ENCODE measurements around the gene CCDC92. TPM values are rescaled to one million over a fixed set of nuclear protein-coding genes. Genes with fewer than 3 reads are reported as not detected.

Gene CCDC92, protein sequence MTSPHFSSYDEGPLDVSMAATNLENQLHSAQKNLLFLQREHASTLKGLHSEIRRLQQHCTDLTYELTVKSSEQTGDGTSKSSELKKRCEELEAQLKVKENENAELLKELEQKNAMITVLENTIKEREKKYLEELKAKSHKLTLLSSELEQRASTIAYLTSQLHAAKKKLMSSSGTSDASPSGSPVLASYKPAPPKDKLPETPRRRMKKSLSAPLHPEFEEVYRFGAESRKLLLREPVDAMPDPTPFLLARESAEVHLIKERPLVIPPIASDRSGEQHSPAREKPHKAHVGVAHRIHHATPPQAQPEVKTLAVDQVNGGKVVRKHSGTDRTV
- 1 to 10 TPM; 7.3 to 8.7 TPM for total RNA-seq

DNA sequence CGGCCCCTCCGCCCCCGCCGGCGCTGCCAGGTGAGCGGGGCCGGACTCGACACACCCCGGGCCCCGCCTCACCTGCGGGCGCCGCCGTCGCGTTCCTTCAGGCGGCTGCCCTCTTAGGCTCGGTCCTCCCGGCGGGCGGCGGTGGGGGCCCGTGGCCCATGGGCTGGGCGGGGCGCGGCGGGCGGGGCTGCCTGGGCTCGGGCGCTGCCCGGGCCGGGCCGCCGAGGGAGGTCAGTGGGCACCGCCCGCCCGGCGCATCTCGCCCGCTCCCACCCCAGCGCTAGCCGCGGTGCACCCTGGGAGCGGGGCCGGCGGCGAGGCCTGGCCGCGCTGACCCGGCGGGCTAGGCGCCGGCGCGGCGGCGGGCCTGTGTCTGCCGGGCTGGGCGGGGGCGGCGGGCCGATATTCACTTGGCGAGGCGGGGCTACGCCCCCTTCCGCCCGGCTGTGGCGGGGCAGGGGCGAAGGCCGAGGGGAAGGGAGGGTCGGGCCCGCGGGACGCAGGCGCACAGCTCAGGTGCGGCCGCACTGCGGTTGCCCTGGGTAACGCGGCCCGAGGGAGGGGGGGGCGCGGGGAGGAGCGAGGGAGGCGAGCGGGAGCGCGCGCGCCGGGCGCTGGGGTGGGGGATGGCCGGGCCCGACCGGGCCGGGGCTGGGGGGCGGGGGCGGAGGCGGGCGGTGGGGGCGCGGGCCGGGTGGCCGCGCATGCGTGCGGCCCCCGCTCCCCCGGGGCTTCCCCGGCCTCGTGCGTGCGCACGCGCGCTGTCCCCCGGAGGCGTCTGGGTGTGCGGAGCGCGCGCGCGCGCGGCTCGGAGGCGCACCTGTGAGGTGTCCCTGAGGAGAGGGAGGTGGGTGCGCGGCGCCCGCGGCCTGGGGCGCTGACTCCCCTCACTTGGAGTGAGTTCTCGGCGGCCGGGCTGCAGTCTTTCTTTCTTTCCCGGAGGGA is at the start of gene CCDC92, which contains the start of gene ZNF664:
CCDC92 (minus strand) TSS at position 375 of the 945 bp plus-strand sequence. CDS start 28,526 bp downstream, outside the sequence.
ZNF664 (plus strand) TSS at position 759 of the 945 bp plus-strand sequence. CDS start 38,930 bp downstream, outside the sequence.
- POLR2A ChIA-PET, result no interaction called here
- CTCF ChIA-PET, result interaction anchor here (0.7 kb wide), 1 partner anchor 67 kb away, joined by 3 read pairs; no protein-coding TSS in a partner anchor

DNA sequence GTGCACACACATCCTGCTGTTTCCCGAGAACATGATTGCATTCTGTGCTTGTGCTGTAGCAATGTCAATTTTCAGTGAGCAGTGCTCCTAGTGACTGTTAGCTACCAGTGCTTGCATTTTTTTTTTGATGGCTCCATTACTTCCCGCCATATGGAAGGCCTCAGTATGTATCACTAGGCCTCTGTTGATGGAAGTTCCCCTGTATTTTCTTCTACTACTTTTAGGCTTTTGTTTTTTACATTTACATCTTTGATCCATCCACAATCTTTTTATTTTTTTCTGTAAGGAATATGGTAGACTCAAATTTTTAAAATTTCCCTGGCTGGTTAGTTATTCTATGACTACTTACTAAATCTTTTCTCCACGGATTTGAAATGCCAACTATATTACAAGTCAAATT is 49.5 kb upstream of the CCDC92 start:
- CTCF ChIA-PET, result interaction anchor here (0.6 to 0.7 kb wide), 3 partner anchors 10 to 346 kb away, joined by 3 to 4 read pairs (median 4); no protein-coding TSS in a partner anchor
- POLR2A ChIA-PET, result no interaction called here

DNA sequence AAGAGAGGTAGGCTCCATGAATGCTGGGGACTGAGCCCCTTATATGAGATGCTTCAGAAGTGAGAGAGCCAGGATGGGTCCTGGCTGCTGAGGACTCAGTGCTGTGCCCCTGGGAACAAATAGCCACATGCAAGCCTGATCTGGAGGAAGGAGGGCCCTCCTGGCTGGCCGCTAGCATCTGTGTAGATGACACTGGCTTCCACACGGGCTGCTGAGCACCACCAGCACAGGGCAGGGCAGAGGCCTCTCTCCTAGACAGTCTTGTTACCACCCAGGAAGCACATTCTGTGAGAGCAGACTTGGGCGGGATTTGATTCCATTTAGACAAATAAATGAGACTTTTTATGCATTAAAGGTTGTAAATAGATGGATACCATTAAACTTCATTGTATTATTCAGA is 48.4 kb upstream of the CCDC92 start:
- ChIA-PET CTCF (no interaction called here), POLR2A (no interaction called here)

DNA sequence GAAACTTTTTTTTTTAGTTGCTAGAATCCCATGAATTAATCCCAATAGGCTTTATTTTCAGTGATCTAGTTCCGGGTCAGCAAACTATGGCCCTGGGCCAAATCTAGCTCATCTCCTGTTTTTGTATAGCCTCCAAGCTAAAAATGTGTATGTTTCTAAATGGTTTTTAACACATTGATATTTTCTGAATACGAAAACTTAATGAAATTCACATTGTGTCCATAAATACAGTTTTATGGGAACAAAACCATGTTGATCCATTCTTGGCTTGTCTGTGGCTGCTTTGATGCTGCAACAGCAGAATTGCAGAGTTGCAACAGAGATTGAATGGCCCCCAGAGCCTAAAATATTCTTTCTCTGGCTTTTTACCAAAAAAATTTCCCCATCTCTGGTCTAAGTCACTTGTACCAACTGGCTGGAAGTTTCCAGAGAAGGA is 47.9 kb upstream of the CCDC92 start:
- POLR2A ChIA-PET, result no interaction called here
- CTCF ChIA-PET, result no interaction called here

DNA sequence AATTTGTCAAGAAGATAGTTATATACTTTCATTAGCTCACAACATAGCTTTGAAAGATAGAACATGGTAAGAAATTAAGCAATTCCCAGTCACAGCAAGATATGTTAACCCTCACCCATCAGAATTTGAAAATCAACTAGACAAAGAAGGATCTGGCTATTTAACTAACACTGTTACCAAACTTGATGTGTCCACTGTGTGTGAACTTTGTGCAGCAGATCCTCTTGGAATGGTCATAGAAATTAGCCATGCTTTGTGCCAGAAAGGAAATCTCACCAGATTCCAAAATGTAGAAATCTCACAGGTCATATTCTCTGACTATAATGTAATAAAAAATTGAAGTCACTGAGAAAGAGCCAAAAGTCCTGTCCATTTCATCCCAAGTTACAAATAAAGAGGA is 46.5 kb upstream of the CCDC92 start:
- ChIA-PET CTCF (no interaction called here), POLR2A (no interaction called here)

DNA sequence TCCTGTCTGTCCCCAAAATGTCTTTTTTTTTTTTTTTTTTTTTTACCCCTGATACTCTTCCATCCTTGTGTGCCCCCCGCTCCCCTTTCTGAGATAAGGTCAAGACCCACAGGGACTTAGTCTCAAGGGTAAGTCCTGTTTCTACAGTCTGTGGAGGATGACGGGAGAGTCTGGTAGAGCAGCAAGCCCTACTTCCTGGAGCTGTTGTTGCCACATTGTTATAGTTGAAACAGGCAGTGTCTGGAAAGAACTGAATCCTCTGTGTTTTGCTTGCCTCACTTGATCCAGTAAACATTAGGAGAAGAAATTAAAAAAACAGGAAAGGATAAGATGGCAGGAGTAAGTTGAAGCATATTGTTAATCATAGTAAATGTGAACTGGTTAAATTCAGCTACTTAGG is 45.9 kb upstream of the CCDC92 start:
- CTCF ChIA-PET, result no interaction called here
- POLR2A ChIA-PET, result no interaction called here

DNA sequence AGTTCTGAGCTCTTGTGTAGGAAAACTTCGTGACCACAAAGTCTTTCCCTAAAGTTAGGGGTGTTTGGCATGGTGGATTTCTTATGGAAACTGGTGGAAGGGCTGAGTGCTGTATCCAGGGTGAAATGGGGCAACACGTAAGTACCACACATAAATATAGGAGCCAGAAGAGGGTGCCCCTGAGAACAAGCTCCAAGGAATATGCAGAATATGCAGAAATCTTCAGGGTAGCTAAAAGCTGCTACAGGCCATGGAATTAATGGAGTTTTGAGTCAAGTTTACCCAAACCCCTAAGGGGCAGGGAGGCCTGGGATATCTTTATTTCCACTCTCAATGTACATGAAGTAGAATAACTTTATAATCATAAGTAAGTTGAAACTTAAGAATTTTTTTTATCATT is 44.4 kb upstream of the CCDC92 start:
- ChIA-PET CTCF (no interaction called here), POLR2A (no interaction called here)

DNA sequence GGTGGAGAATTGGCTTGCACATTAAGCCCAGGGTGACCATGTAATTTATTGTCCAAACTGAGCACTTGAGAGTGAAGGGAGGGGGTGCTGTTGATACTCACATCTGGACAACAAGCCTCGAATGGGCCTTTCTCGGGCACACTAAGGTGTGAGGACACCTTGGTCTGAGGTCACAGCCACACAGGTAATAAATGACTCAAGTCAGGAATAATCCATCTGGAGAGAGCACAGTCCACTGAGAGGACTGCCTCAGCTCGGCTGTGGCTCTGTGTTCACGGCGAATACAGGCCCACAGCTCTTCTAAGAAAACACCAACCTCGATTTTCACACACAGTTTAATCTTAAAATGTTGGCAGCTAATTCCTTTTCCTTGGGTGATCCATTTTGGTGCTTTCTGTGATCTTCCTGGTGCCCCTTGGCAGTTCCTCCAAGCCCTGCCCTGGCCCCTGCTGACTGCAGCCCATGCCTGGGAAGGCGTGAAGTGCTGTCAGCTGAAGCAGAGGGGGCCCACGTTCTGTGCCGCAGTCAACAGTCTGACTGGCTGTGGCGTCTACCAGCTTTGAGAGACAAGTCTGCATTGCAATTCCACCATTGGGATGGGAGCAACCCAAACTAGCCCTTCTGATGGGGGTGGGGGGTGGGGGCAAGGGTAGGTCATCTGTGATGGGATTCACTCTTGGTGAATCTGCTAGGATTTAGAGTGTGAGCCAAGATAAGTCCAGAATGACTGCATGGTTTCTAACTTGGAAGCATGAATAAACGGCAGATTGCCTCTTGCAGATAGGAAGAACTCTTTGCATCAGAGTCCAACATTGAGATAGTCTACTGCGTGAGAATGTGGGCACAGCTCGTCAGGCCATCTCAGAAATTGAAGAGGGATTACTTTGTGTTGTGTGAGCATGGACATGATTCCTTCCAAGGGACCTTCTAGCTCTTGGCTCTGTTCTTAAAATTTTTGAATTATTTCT is 43.1 kb upstream of the CCDC92 start:
- ChIA-PET POLR2A (no interaction called here), CTCF (no interaction called here)

DNA sequence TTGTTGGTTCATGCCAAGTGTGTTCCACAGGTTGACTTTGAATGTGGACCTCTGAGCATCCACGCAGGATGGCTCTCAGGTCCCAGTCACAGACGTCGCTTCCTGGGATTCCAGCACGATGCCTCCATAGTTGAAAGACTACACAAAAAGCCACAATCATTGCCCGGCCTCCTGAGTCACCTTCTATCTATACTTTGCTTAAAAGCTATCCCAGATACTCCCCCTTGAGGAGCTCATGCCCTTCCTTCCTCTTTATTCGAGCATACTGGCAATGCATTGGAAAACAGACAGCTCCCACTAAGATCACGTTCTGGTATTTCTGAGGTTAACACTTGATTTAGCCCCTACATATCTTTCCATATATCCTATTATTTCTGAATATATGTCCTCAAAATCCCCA is 40.4 kb upstream of the CCDC92 start:
- ChIA-PET CTCF (no interaction called here), POLR2A (no interaction called here)

DNA sequence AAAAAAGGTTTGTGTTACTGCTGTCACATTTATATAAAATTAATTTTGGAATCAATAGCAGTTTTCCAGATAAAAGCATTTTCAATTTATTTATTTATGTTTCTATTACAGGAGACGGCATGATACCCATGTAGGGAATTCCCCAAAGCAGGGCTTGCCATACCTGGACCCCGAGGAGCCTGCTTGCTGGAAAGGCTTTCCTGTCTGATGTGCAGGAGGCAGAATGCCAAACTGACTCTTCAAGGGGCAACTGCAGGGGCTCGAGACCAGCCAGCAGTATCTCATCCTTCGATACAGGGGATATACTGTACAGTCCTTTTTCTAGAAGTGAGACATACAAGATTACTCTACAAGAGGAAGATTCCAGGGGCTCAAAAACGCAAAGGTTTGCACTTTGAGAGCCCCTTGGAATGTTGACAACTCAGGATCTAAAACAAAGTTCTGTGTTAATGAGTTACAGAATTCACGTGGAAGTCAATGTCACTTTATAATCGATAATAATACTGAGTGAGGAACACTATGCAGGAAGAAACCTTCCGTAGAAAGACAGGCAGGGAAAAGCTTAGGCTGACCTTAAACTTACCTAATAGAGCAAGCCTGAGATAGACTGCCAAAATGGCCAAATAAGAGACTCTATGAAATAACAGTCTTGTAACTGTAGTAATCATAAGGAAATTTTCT is 38.9 kb upstream of the CCDC92 start:
- POLR2A ChIA-PET, result interaction anchor here (0.6 kb wide), 1 partner anchor 539 kb away, joined by 3 read pairs; no protein-coding TSS in a partner anchor

DNA sequence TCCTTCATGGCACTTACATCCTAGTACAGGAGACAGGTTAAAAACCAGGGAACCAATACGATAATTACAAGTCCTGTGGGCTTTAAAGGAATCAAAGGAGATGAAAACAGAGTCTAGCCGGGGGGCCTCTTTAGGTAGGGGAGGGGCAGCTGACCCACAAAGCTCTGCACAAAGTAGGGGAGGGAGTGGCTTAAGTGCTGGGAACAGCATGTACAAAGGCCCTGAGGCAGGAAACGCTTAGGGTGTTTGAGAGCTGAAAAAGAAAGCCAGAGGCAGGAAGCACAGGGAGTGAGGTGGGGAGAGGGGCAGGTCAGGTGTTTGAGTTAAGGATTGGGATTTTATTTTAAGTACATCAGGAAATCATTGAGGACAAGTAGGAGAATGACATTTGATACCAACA is 38.1 kb upstream of the CCDC92 start:
- ChIA-PET CTCF (no interaction called here), POLR2A (no interaction called here)

More for the DNA sequence above, 38.9 kb upstream of the CCDC92 start:
- CTCF ChIA-PET, result no interaction called here

DNA sequence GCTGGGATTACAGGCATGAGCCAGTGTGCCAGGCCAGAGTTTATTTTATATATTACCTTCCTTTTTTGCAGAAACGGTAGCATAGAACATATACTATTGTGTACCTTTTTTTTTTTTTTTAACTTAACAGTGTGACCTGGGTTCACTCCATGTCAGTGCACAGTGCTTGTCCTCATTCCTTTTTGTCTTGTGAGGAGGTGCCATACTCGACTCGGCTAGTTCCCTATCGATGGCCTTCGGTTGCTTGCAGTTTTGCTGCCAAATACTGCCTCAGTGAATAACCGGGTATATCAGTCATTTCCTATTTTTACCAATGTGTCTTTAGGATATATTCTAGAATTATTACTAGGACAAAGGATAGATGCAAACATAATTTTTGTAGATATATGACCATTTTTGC is 37.1 kb upstream of the CCDC92 start:
- POLR2A ChIA-PET, result no interaction called here
- CTCF ChIA-PET, result no interaction called here

DNA sequence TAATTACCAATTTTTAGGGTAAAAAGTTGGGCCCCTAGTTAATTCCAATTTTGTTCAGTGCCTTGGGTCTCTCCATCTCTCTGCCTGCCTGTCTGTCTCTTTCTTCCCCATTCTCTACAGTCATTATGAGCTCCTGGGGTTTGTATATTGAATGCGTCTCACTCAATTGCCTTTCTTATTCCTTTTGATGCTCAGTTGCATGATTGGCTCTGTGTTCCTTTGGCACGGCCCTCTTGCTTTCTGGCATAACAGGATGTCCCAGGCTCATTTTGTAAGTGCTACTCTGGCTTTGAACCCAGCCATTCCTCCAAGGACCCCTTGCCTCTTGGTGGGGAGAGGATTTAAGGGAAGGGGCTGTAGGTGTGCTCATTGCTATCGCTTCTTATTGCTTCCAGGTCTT is 36.0 kb upstream of the CCDC92 start:
- CTCF ChIA-PET, result no interaction called here
- POLR2A ChIA-PET, result no interaction called here

DNA sequence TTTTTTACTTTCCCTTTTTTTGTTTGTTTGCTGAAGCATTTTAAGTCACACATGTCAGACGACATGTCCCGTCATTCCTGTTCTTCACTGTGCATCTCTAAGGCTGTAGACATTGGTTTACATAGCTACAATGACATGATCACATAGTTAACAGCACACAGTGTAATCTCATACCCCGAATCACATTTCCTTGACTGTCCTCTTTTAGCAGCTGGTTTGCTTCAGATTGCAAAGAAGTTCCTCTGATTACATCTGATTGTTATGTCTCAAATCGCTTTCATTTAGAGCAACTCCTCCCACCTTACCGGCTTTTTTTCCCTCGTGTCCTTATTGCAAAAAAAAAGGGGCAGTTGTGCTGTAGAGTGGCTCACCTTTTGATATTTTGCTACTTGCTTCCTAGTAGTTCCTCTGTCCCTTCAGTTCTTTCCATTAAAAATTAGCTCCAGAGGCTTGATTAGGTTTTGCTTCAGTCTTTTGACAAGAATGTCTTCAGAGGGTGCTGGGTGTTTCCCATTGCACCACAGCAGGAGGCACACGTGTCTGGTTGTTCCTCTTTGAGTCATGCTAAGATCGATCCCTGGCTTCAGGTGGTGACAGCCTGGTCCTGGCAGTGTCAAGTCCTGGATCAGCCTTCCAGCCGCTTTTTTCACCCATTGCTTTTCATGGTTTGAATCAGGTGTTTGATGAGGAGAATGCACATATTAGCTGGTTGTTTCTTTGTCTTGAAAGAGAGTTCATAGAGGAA is 35.4 kb upstream of the CCDC92 start:
- CTCF ChIA-PET, result interaction anchor here (0.8 kb wide), 1 partner anchor 12 kb away, joined by 3 read pairs; no protein-coding TSS in a partner anchor

DNA sequence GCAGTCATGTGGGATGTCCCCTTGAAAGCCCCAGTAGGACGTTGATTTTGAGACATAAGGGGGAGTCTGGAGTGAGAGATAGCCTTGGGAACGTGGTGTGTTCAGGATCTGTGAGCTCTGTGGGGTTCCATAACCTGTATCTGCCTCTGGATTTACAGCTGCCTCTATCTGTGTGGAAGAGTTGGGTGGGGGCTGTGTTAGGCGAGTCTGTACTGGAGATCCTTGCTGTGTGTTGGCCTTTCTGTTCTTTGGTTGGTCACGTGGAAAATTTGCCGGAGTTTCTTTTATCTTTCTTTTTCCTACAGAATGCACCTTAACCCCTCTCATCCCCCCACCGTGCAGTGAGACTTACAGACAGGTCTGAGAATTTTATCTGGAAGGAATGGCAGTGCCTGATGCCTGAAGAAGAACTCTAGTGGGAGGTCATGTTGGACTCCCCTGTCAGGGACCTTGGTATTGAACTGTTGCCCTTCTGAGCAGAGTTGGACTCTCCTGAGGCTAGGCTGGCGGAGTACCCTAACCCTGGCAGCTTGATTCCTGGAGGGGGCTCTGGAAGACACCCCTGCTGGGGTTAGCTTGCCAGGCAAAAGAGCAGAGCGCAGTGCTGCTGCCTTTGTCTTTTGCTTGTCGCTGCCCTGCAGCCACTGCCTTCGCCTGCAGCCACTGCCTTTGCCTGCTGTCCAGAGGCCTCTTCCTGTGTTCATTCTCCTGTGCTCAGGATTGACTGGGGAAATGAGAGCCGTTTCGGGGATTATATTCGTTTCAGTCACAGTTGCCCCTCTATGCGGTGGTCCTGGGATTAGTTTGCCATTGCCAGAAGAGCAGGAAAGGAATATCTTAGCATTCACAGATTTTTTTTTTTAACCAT is 34.4 kb upstream of the CCDC92 start:
- CTCF ChIA-PET, result interaction anchor here (0.8 kb wide), 1 partner anchor 11 kb away, joined by 3 read pairs; no protein-coding TSS in a partner anchor
- POLR2A ChIA-PET, result no interaction called here

More for the DNA sequence above, 35.4 kb upstream of the CCDC92 start:
- POLR2A ChIA-PET, result no interaction called here

DNA sequence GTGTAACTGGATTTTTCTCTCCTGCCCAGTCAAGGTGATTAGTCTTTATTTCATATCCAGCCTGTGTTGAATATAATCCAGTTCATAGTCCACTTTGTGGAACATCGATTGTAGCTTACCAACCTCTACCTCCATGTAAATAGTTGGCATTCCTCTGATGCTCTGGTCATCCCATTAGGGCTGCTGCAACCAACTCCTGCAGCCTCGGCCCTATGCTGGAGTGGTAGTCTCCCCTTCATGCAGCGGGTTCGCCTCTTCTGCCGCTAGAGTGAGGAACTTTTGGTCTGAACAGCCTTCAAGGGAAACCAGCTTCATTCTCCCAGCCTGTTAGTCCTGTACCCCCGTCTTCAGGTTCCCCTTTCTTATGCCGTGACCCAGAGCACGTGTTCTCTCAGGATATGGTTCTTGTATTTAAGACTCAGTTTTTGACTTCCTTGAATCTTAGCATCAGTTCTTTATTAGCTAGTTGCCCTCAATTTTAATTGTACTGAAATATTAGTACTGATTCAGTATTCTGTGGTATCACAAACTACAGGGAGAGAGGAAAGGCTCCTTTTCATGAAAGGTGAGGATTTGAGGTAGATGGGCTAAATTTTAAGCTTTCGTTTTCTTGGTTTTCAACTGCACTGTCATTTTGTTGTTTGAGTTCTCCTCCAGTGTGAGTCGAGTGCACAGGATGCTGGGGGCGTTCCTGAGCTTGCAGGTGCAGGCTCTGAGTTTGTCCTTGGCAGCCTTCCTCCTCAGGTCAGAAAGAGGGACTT is 33.6 kb upstream of the CCDC92 start:
- CTCF ChIA-PET, result interaction anchor here (0.5 to 1.5 kb wide), 2 partner anchors 16 to 742 kb away, joined by 3 to 4 read pairs; no protein-coding TSS in a partner anchor
- POLR2A ChIA-PET, result no interaction called here
